ENCODE measurements around the gene GNG2. TPM values are rescaled to one million over a fixed set of nuclear protein-coding genes. Genes with fewer than 3 reads are reported as not detected.

GNG2 gene
- total and polyA plus RNA-seq, 10 of the 15 experiments (the other 5 are each of a cell fraction or from before 2014, with no cell fraction given) = 31.6 to 114 (median 66.4) TPM

DNA sequence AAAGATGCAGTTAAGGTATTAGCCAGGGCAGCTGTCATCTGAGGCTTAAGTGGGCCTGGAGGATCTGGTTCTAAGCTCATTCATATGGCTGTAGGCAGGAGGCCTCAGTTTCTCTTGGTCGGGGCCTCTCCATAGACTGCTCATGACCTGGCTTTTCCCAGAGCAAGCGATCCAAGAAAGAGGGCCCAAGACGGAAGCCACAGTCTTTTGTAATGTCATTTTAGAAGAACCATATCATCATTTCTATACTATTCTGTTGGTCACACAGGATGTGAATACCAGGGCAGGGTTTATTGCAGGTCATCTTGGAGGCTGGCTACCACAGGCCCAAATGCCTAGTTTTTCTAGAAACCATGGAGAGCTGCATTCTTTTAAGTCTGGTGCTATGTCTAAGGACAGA is 47.7 kb downstream of the GNG2 start:
- no peak overlapping the region for H3K27ac ChIP-seq (ENCODE audit: control insufficient read depth, insufficient read depth)
- POLR2A ChIA-PET = no interaction called here
- TF ChIP-seq, protein P1, sequence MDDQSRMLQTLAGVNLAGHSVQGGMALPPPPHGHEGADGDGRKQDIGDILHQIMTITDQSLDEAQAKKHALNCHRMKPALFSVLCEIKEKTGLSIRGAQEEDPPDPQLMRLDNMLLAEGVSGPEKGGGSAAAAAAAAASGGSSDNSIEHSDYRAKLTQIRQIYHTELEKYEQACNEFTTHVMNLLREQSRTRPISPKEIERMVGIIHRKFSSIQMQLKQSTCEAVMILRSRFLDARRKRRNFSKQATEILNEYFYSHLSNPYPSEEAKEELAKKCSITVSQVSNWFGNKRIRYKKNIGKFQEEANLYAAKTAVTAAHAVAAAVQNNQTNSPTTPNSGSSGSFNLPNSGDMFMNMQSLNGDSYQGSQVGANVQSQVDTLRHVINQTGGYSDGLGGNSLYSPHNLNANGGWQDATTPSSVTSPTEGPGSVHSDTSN (IDR thresholded peaks at IDR 0.05; ENCODE audit: insufficient replicate concordance, low read depth, low read length) = no peak
- TF ChIP-seq SREBF2 (IDR thresholded peaks at IDR 0.05; ENCODE audit: low read length) (no peak), PAX5 (IDR thresholded peaks at IDR 0.05; ENCODE audit: borderline replicate concordance, low read depth, low read length) (no peak), EED (IDR thresholded peaks at IDR 0.05; ENCODE audit: low read depth) (no peak), NFYB (IDR thresholded peaks at IDR 0.05; ENCODE audit: insufficient read depth, low read depth, low read length) (no peak), TBL1XR1 (IDR thresholded peaks at IDR 0.05; ENCODE audit: low read depth, low read length) (no peak), RAD21 (IDR thresholded peaks at IDR 0.05; ENCODE audit: insufficient read depth, low read depth, low read length) (no peak), CEBPB (IDR thresholded peaks at IDR 0.05; ENCODE audit: borderline replicate concordance in 1 of 2, low read depth in 2 of 2, low read length in 2 of 2) (no peak), KDM1A (IDR thresholded peaks at IDR 0.05; ENCODE audit: borderline replicate concordance) (no peak), TAF1 (IDR thresholded peaks at IDR 0.05; ENCODE audit: borderline replicate concordance, low read depth, low read length) (no peak), ZNF274 (IDR thresholded peaks at IDR 0.05; ENCODE audit: insufficient read depth, insufficient read length) (no peak), BRCA1 (IDR thresholded peaks at IDR 0.05; ENCODE audit: low read depth, low read length) (no peak)
- TF ChIP-seq, protein P2, sequence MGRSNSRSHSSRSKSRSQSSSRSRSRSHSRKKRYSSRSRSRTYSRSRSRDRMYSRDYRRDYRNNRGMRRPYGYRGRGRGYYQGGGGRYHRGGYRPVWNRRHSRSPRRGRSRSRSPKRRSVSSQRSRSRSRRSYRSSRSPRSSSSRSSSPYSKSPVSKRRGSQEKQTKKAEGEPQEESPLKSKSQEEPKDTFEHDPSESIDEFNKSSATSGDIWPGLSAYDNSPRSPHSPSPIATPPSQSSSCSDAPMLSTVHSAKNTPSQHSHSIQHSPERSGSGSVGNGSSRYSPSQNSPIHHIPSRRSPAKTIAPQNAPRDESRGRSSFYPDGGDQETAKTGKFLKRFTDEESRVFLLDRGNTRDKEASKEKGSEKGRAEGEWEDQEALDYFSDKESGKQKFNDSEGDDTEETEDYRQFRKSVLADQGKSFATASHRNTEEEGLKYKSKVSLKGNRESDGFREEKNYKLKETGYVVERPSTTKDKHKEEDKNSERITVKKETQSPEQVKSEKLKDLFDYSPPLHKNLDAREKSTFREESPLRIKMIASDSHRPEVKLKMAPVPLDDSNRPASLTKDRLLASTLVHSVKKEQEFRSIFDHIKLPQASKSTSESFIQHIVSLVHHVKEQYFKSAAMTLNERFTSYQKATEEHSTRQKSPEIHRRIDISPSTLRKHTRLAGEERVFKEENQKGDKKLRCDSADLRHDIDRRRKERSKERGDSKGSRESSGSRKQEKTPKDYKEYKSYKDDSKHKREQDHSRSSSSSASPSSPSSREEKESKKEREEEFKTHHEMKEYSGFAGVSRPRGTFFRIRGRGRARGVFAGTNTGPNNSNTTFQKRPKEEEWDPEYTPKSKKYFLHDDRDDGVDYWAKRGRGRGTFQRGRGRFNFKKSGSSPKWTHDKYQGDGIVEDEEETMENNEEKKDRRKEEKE (IDR thresholded peaks at IDR 0.05) = no peak
- TF ChIP-seq, protein P3, sequence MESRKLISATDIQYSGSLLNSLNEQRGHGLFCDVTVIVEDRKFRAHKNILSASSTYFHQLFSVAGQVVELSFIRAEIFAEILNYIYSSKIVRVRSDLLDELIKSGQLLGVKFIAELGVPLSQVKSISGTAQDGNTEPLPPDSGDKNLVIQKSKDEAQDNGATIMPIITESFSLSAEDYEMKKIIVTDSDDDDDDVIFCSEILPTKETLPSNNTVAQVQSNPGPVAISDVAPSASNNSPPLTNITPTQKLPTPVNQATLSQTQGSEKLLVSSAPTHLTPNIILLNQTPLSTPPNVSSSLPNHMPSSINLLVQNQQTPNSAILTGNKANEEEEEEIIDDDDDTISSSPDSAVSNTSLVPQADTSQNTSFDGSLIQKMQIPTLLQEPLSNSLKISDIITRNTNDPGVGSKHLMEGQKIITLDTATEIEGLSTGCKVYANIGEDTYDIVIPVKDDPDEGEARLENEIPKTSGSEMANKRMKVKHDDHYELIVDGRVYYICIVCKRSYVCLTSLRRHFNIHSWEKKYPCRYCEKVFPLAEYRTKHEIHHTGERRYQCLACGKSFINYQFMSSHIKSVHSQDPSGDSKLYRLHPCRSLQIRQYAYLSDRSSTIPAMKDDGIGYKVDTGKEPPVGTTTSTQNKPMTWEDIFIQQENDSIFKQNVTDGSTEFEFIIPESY (IDR thresholded peaks at IDR 0.05) = no peak
- TF ChIP-seq, protein P4, sequence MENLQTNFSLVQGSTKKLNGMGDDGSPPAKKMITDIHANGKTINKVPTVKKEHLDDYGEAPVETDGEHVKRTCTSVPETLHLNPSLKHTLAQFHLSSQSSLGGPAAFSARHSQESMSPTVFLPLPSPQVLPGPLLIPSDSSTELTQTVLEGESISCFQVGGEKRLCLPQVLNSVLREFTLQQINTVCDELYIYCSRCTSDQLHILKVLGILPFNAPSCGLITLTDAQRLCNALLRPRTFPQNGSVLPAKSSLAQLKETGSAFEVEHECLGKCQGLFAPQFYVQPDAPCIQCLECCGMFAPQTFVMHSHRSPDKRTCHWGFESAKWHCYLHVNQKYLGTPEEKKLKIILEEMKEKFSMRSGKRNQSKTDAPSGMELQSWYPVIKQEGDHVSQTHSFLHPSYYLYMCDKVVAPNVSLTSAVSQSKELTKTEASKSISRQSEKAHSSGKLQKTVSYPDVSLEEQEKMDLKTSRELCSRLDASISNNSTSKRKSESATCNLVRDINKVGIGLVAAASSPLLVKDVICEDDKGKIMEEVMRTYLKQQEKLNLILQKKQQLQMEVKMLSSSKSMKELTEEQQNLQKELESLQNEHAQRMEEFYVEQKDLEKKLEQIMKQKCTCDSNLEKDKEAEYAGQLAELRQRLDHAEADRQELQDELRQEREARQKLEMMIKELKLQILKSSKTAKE (IDR thresholded peaks at IDR 0.05; ENCODE audit: low read depth, poor library complexity, severe bottlenecking) = no peak

More for the DNA sequence above, 47.7 kb downstream of the GNG2 start:
- no peak overlapping the region for H3K4me3 ChIP-seq
- intact Hi-C loops (cut with micrococcal nuclease; ENCODE audit: unreplicated experiment) (loop anchor here (5.0 kb wide), 1 partner anchor 36 kb away; no protein-coding TSS in a partner anchor), in situ Hi-C loops (cut with MboI) (no loop called here)
- no peak for FAIRE-seq
- SMC1A ChIA-PET (ENCODE audit: uncharacterized antibody, unreplicated experiment) = no interaction called here
- H4K20me1 ChIP-seq (ENCODE audit: control insufficient read depth, insufficient read depth) = no peaks in the 10 kb centered on the region
- H3K27me3 ChIP-seq (replicated peaks in 1 of 2; ENCODE audit: control insufficient read depth in 2 of 2, insufficient read depth in 2 of 2, low read length in 1 of 2) = no peaks in the 10 kb centered on the region
- RAD21 ChIA-PET (ENCODE audit: unreplicated experiment) = no interaction called here
- H3K9ac ChIP-seq (ENCODE audit: control insufficient read depth, insufficient read depth, low read length) = no peak overlapping the region
- peaks cover 23% of the 10 kb centered on the region for H3K9me3 ChIP-seq (replicated peaks; ENCODE audit: control insufficient read depth, insufficient read depth, low read length)
- no TSS peak for BruUV-seq (replicated peaks)
- H3K4me2 ChIP-seq (ENCODE audit: control insufficient read depth, insufficient read depth) = no peak overlapping the region
- ATAC-seq = no peak
- H2AFZ ChIP-seq (ENCODE audit: control insufficient read depth, low read depth, low read length) = no peak overlapping the region
- no peaks in the 10 kb centered on the region for H3K79me2 ChIP-seq (ENCODE audit: control insufficient read depth, insufficient read depth, low read length)
- H3K36me3 ChIP-seq (ENCODE audit: control insufficient read depth in 2 of 2, insufficient read depth in 2 of 2, low read length in 1 of 2) = peaks cover 2 to 3% of the 10 kb centered on the region in 2 experiments; a peak in 3 of 4 replicates
- no peaks in the 10 kb centered on the region for H3K4me1 ChIP-seq (ENCODE audit: control insufficient read depth, insufficient read depth, low read length)
- DNase-seq (ENCODE audit: low read depth, low spot score) = no peak
- CTCF ChIA-PET = interaction anchor here (1.0 kb wide), 1 partner anchor 13 kb away, joined by 4 read pairs; no protein-coding TSS in a partner anchor
- 88% methylated on average over 3 of the region's 3 CpGs for WGBS (ENCODE audit: insufficient coverage, insufficient replicate concordance, low lambda C conversion rate, missing lambda C conversion rate)
